Measurements from ENCODE around the gene SEMA3C.
A peak's percentile ranks its signal among the peaks of the same experiment; 100 is the strongest.

- TF ChIP-seq KLF1 (tag by site-specific recombination; IDR thresholded peaks at IDR 0.05) (no peak), ZNF658 (tag by site-specific recombination; IDR thresholded peaks at IDR 0.05) (no peak), CTCF (tag by site-specific recombination; IDR thresholded peaks at IDR 0.05) (no peak), ZSCAN18 (tag by site-specific recombination; IDR thresholded peaks at IDR 0.05) (no peak), ZNF639 (tag by site-specific recombination; IDR thresholded peaks at IDR 0.05) (peak; percentile 70; the same call in 1 of the 2 replicates), TCF7L2 (IDR thresholded peaks at IDR 0.05; ENCODE audit: borderline replicate concordance, low read depth, low read length) (no peak)
These were observed 48.0 kb downstream of the SEMA3C start for GRCh38 chr7:80870813-80871212.
